Testis (tissue), 2 donors: ENCODE data around the gene UBE2H.

Experiments
- CTCF ChIP-seq, 3 experiments: fragments of 450-650 bp in 2 of 3; fragments of 200-600 bp in 1 of 3; sonication (generic) in 1 of 3; IDR thresholded peaks; one replicate each; pipeline ENCODE4 v1.5.1; 2016 to 2019; ENCODE audit warnings: antibody characterized with exemption in 3 of 3, mild to moderate bottlenecking in 2 of 3, moderate library complexity in 1 of 3
- POLR2A ChIP-seq: fragments of 450-650 bp; IDR thresholded peaks from one replicate; pipeline ENCODE4 v1.6.1; 2017; ENCODE audit warnings: antibody characterized with exemption, mild to moderate bottlenecking, moderate library complexity

DNA sequence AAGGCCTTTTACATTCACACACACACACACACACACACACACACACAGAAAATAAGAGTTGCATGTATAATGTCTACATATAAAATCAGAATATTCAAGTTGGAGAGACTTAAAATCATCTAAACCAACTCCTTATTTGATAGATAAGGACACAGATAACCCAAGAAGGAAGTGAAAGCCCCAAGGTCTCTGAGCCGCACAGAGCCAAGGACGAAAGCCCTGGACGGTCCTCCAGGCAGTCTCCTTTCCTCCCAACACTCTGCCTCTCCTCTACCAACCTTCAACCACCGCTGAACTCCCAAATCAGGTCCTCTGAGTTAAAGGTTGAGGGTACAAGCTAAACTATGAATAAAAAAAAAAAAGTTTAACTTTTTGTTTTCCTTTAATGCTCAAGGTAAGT is 28.2 kb downstream of the UBE2H start:
- no peak for TF ChIP-seq POLR2A
- TF ChIP-seq CTCF (IDR thresholded peaks at IDR 0.05) = no peak
